SH-SY5Y (cell line): ENCODE measurements around the gene STK16.

Experiments
- GATA2 ChIP-seq: IDR thresholded peaks from 2 replicates; pipeline ENCODE4 v1.6.1; 2011; ENCODE audit warnings: mild to moderate bottlenecking, low read depth, low read length
- GATA3 ChIP-seq: IDR thresholded peaks from 2 replicates; pipeline ENCODE4 v1.6.1; 2011; ENCODE audit warnings: low read depth, mild to moderate bottlenecking, low read length, moderate library complexity

DNA sequence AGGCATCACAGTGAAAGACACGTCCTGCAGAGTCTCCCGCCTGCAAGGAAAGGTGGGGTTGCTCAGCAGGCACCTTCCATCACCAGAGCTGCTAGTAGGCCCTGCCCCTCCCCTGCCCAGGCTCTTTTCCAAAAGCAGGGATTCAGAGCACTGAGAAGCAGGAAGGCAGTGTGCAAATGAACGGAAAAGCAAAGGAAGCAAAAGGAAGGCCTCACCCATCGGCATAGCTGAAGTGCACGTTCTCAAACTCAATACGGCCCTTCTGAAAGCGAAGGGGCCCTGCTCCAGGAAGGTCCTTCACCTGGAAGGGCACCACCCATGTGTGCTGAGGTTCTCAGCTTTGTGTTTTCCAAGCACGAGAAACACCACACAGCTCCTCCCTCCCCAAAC is 32.3 kb upstream of the STK16 start:
- TF ChIP-seq GATA3: no peak
- no peak for TF ChIP-seq GATA2
